ENCODE measurements around the gene ECHDC1. TPM values are rescaled to one million over a fixed set of nuclear protein-coding genes. Genes with fewer than 3 reads are reported as not detected.
"Not testable (repeated sequence)": the region's sequence is repeated elsewhere in the genome, so short reads cannot be mapped to it uniquely, and the experiment has no call there.

The ECHDC1 gene
- total RNA-seq, 4 donors from 2014 or later, result 29.6 to 70.8 (median 53.5) TPM

- TF ChIP-seq POLR2A (IDR thresholded peaks at IDR 0.05) (no peak), CTCF (IDR thresholded peaks at IDR 0.05) (no peak)
- 17 to 25% methylated on average over 10 of the region's 10 CpGs for WGBS, 2 donors
- no peaks in the 10 kb centered on the region for H3K27me3 ChIP-seq
- H3K27ac ChIP-seq, result peak overlapping the region; percentile 86 to 90 (median 88)
- no peak for DNase-seq
- H3K36me3 ChIP-seq, result no peaks in the 10 kb centered on the region
- no peaks in the 10 kb centered on the region for H3K9me3 ChIP-seq
- H3K4me3 ChIP-seq, result peak overlapping the region; percentile 60 to 90 (median 63)
- peaks cover 11 to 81% (median 26%) of the 10 kb centered on the region in 3 donors for H3K4me1 ChIP-seq
- intact Hi-C loops (cut with DNase I), result no loop called here
These were observed 988 bp downstream of the ECHDC1 start for GRCh38 chr6:127342296-127342945.

GRCh38 chr6:127341471-127342202 lies 1.8 kb downstream of the ECHDC1 start:
- no peak for DNase-seq
- H3K9me3 ChIP-seq, result no peaks in the 10 kb centered on the region
- H3K36me3 ChIP-seq, result no peaks in the 10 kb centered on the region
- intact Hi-C loops (cut with DNase I), result no loop called here
- H3K27ac ChIP-seq, result no peak overlapping the region
- H3K4me1 ChIP-seq, result peaks cover 7 to 74% (median 26%) of the 10 kb centered on the region in 3 donors
- peak overlapping the region in 3 of 4 donors; percentile 61 to 90 (median 65) for H3K4me3 ChIP-seq
- TF ChIP-seq CTCF (IDR thresholded peaks at IDR 0.05) (no peak), POLR2A (IDR thresholded peaks at IDR 0.05) (no peak)
- 63 to 77% methylated on average over 9 of the region's 9 CpGs for WGBS, 2 donors
- H3K27me3 ChIP-seq, result no peaks in the 10 kb centered on the region

- intact Hi-C loops (cut with DNase I), result no loop called here
- Histone ChIP-seq H3K36me3 (no peaks in the 10 kb centered on the region), H3K27ac (no peak overlapping the region), H3K4me3 (no peak overlapping the region), H3K4me1 (peaks cover 7 to 59% (median 20%) of the 10 kb centered on the region in 3 donors), H3K9me3 (no peaks in the 10 kb centered on the region), H3K27me3 (no peaks in the 10 kb centered on the region)
- TF ChIP-seq CTCF (IDR thresholded peaks at IDR 0.05) (no peak), POLR2A (IDR thresholded peaks at IDR 0.05) (no peak)
- no peak for DNase-seq
These were observed 3.2 kb downstream of the ECHDC1 start for GRCh38 chr6:127340171-127340570.

- Histone ChIP-seq H3K27ac (no peak overlapping the region), H3K9me3 (no peaks in the 10 kb centered on the region), H3K36me3 (no peaks in the 10 kb centered on the region), H3K4me3 (no peak overlapping the region), H3K4me1 (peaks cover 7 to 47% (median 20%) of the 10 kb centered on the region in 3 donors), H3K27me3 (no peaks in the 10 kb centered on the region)
- TF ChIP-seq POLR2A (IDR thresholded peaks at IDR 0.05) (no peak), CTCF (IDR thresholded peaks at IDR 0.05) (no peak)
- WGBS, 2 donors, result 73 to 83% methylated on average over 1 of the region's 1 CpG
- no peak for DNase-seq
- intact Hi-C loops (cut with DNase I), result no loop called here
These were observed 4.5 kb downstream of the ECHDC1 start for GRCh38 chr6:127338936-127339335.

GRCh38 chr6:127332383-127332961 lies 10.9 kb downstream of the ECHDC1 start:
- WGBS, 2 donors, result 54 to 62% methylated on average over 3 to 4 of the region's 4 CpGs
- intact Hi-C loops (cut with DNase I), result no loop called here
- Histone ChIP-seq H3K4me3 (no peak overlapping the region), H3K36me3 (peaks cover 0 to 24% (median 0%) of the 10 kb centered on the region in 3 donors), H3K27ac (no peak overlapping the region), H3K9me3 (no peaks in the 10 kb centered on the region), H3K4me1 (no peaks in the 10 kb centered on the region), H3K27me3 (no peaks in the 10 kb centered on the region)
- no peak for DNase-seq
- TF ChIP-seq CTCF (IDR thresholded peaks at IDR 0.05) (no peak), POLR2A (IDR thresholded peaks at IDR 0.05) (no peak)

GRCh38 chr6:127331256-127331655 lies 12.2 kb downstream of the ECHDC1 start:
- WGBS, 2 donors, result 75 to 81% methylated on average over 3 of the region's 3 CpGs
- H3K27me3 ChIP-seq; DNase-seq; H3K27ac ChIP-seq; H3K4me3 ChIP-seq; H3K9me3 ChIP-seq; H3K4me1 ChIP-seq; intact Hi-C loops (cut with DNase I): not testable (repeated sequence)
- H3K36me3 ChIP-seq, result peaks cover 0 to 34% (median 0%) of the 10 kb centered on the region in 3 donors
